GM12892 (cell line): Measurements from ENCODE around the gene SUN1.

Experiments
- POLR2A ChIP-seq: IDR thresholded peaks from 2 replicates; pipeline ENCODE4 v1.6.1; 2011; ENCODE audit warnings: low read depth, low read length, control low read depth
- POLR2AphosphoS5 ChIP-seq: IDR thresholded peaks from 2 replicates; pipeline ENCODE4 v1.6.1; 2011; ENCODE audit warnings: low read depth, low read length, control low read depth
- TAF1 ChIP-seq: IDR thresholded peaks from 2 replicates; pipeline ENCODE4 v1.6.1; 2011; ENCODE audit warnings: low read depth, mild to moderate bottlenecking, control low read depth, low read length, borderline replicate concordance

GRCh38 chr7:879093-879492 lies 46.8 kb downstream of the SUN1 start:
- TF ChIP-seq TAF1 (no peak), POLR2AphosphoS5 (no peak), POLR2A (no peak)
